AG09319 (cell line): Measurements from ENCODE around the gene LIN54.

Experiments
- DNase-seq: peaks from one replicate; pipeline ENCODE4 v3.0.0-alpha.2; 2010; ENCODE audit warnings: low read depth; ENCODE audit errors: extremely low read depth
- TF ChIP-seq, protein P1 (sequence below): IDR thresholded peaks from 2 replicates; pipeline ENCODE4 v1.5.1; 2011; ENCODE audit warnings: low read depth, mild to moderate bottlenecking, inconsistent platforms, low read length, moderate library complexity

The LIN54 gene

DNA sequence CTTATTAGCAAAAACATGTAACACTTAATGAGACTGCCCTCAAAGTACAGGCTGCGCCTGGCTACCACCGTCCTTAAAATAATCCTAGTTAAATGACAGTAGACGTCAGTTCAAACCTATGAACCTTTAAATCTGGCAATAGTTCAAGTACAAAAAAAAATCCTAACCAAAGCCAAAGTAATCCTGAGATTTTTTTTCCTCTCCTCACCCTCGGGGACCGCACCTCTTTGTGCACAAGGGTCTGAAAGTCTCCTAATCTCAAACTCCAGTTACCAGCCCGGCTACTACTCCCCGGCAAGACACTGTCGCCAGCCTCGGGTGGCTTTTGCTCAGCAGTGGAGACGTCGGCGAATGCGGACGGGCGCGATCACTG, 120.1 kb downstream of the LIN54 start:
- no peak for DNase-seq
- TF ChIP-seq, protein P1, sequence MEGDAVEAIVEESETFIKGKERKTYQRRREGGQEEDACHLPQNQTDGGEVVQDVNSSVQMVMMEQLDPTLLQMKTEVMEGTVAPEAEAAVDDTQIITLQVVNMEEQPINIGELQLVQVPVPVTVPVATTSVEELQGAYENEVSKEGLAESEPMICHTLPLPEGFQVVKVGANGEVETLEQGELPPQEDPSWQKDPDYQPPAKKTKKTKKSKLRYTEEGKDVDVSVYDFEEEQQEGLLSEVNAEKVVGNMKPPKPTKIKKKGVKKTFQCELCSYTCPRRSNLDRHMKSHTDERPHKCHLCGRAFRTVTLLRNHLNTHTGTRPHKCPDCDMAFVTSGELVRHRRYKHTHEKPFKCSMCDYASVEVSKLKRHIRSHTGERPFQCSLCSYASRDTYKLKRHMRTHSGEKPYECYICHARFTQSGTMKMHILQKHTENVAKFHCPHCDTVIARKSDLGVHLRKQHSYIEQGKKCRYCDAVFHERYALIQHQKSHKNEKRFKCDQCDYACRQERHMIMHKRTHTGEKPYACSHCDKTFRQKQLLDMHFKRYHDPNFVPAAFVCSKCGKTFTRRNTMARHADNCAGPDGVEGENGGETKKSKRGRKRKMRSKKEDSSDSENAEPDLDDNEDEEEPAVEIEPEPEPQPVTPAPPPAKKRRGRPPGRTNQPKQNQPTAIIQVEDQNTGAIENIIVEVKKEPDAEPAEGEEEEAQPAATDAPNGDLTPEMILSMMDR = no peak

DNA sequence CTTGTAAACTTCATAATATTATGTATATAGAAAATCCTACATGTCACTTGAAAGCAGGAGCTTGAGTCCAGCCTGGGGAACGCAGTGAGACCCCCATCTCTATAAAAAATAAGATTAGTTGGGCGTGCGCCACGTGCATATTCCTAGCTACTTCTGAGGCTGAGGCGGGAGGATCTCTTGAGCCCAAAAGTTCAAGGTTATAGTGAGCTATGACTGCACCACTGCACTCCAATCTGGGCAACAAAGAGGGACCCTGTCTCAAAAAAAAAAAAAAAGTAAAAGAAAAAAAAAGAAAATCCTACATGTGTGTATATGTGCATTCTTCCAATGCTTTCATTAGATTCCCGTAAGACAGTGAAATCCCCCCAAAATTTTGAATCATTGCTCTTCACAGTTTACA, 121.3 kb downstream of the LIN54 start:
- no peak for DNase-seq
- TF ChIP-seq, protein P1 = no peak

DNA sequence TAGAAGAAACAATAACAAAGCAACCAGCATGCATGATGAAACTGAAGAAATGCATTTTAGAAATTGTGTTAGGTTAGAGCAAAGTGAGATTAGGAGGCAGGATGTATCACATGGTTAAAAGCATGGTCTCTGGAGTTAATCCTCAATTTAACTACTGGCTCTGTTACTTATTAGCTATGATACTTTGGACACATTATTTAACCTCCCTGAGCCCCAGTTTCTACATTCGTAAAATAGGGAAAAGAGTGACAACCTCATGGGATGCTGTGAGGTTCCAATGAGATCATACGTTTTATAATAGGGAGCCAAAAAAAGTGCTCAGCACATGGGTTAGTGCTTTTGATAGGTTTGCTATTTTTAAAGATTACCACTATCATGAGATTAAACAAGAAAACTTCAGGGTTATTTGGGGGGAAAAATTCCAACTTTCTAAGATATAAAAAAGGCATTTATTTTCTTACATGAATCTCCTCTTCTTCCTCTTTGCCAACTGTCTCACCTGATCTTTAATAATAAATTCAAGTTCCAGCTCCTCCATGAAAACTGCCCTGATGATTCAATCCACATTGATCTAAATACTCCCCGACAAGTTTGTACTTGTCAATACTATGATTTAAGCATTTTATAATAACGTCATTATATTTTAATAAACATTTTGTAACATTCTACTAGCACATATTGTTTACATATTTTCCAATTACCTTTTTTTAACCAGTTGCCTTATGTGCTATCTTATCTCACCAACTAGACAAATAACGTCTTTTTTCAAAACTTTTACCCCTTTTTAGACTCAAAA, 124.3 kb downstream of the LIN54 start:
- TF ChIP-seq, protein P1 = no peak
- no peak for DNase-seq

DNA sequence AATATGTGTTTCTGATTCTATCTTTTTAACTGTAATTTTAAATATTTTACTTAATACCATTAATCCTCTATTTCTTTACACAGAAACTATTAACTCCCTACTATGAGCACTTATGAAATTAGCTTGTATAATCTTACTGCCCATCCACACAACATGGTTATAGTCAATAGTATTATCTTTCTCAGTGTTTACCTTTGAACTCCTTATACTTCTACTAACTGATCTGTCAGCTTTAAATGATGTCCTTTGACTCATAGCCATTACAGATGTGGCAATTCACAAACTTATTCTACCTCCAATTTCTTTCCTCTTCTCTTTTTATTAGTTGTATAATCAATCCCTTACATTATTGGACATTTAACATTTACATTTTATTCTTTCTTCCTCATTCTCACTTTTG, 125.2 kb downstream of the LIN54 start:
- no peak for DNase-seq

More for the DNA sequence above, 125.2 kb downstream of the LIN54 start:
- TF ChIP-seq, protein P1 = no peak
